ENCODE data around the gene TOMT. TPM values are rescaled to one million over a fixed set of nuclear protein-coding genes. Genes with fewer than 3 reads are reported as not detected.

TOMT gene
- total and polyA plus RNA-seq, 2 experiments from 2014 or later, result not detected

GRCh38 chr11:72124046-72124445 is 18.3 kb downstream of the TOMT start:
- no peaks in the 10 kb centered on the region; the same call in 1 of the 2 replicates for H3K36me3 ChIP-seq (ENCODE audit: insufficient read depth)
- no peak overlapping the region for H3K4me2 ChIP-seq
- ATAC-seq, result no peak
- no peaks in the 10 kb centered on the region for H3F3A ChIP-seq (replicated peaks; ENCODE audit: low read depth)
- Mint-ChIP-seq H3K27me3 (ENCODE audit: insufficient read depth, low read depth, poor library complexity) (peaks cover 11% of the 10 kb centered on the region), H3K4me3 (no peak overlapping the region), H3K4me1 (no peaks in the 10 kb centered on the region), H3K9me3 (peaks cover 43% of the 10 kb centered on the region), H3K36me3 (ENCODE audit: low read depth) (peaks cover 13% of the 10 kb centered on the region), H3K27ac (no peak overlapping the region)
- TF ChIP-seq, protein P1, sequence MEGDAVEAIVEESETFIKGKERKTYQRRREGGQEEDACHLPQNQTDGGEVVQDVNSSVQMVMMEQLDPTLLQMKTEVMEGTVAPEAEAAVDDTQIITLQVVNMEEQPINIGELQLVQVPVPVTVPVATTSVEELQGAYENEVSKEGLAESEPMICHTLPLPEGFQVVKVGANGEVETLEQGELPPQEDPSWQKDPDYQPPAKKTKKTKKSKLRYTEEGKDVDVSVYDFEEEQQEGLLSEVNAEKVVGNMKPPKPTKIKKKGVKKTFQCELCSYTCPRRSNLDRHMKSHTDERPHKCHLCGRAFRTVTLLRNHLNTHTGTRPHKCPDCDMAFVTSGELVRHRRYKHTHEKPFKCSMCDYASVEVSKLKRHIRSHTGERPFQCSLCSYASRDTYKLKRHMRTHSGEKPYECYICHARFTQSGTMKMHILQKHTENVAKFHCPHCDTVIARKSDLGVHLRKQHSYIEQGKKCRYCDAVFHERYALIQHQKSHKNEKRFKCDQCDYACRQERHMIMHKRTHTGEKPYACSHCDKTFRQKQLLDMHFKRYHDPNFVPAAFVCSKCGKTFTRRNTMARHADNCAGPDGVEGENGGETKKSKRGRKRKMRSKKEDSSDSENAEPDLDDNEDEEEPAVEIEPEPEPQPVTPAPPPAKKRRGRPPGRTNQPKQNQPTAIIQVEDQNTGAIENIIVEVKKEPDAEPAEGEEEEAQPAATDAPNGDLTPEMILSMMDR (conservative IDR thresholded peaks at IDR 0.05; ENCODE audit: low read depth in 2 of 2), result no peak
- TF ChIP-seq, protein P2, sequence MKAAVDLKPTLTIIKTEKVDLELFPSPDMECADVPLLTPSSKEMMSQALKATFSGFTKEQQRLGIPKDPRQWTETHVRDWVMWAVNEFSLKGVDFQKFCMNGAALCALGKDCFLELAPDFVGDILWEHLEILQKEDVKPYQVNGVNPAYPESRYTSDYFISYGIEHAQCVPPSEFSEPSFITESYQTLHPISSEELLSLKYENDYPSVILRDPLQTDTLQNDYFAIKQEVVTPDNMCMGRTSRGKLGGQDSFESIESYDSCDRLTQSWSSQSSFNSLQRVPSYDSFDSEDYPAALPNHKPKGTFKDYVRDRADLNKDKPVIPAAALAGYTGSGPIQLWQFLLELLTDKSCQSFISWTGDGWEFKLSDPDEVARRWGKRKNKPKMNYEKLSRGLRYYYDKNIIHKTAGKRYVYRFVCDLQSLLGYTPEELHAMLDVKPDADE (IDR thresholded peaks at IDR 0.05), result no peak
- TF ChIP-seq REST (IDR thresholded peaks at IDR 0.05; ENCODE audit: unreplicated experiment) (no peak), EZH2phosphoT487 (IDR thresholded peaks at IDR 0.05; ENCODE audit: unreplicated experiment) (no peak), NANOG (IDR thresholded peaks at IDR 0.05; ENCODE audit: borderline replicate concordance) (no peak)
- H3K4me1 ChIP-seq (ENCODE audit: insufficient read depth), result no peaks in the 10 kb centered on the region
- H3K27ac ChIP-seq (ENCODE audit: low read depth), result no peak overlapping the region
- H2AFZ ChIP-seq, result no peak overlapping the region
- no peak for DNase-seq (ENCODE audit: low spot score)
- H3K9me2 ChIP-seq (ENCODE audit: insufficient read depth), result 0 out of 2 replicates have a peak, but pooled peaks cover 3% of the 10 kb centered on the region
- no peaks in the 10 kb centered on the region for H3K79me2 ChIP-seq (replicated peaks; ENCODE audit: insufficient read depth)
- H3K4me3 ChIP-seq, result no peak overlapping the region
- no peaks in the 10 kb centered on the region for H4K20me1 ChIP-seq (replicated peaks; ENCODE audit: insufficient read depth)
- no peaks in the 10 kb centered on the region for H3K27me3 ChIP-seq (ENCODE audit: insufficient read depth)

DNA sequence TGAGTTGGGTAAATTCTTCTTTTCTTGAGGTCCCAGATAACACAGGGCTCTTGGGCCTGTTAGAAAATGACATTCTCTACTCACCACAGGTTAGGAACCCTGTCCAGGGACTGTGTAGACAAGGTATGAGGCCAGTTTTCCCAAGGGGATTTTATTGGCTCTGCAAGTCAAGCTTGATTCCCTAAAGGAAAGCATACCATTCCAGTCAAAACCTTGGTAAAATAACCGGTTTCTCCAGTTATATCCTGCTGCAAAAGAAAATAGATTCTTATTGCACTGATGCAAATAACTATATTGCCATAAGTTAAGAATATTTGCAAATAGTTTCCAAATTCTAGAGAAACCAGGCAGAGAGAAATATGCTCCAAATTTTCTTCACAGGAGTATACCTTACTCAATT is 20.2 kb downstream of the TOMT start:
- no peak overlapping the region for H3K27ac Mint-ChIP-seq
- peaks cover 7% of the 10 kb centered on the region for H3K27me3 Mint-ChIP-seq (ENCODE audit: insufficient read depth, low read depth, poor library complexity)
- peaks cover 18% of the 10 kb centered on the region for H3K36me3 Mint-ChIP-seq (ENCODE audit: low read depth)
- no peaks in the 10 kb centered on the region for H3K4me1 Mint-ChIP-seq
- no peak for DNase-seq (ENCODE audit: low spot score)
- H3K9me3 Mint-ChIP-seq, result peaks cover 52% of the 10 kb centered on the region
- Histone ChIP-seq H3K27me3 (ENCODE audit: insufficient read depth) (no peaks in the 10 kb centered on the region), H3K4me2 (no peak overlapping the region), H2AFZ (no peak overlapping the region), H3K27ac (ENCODE audit: low read depth) (no peak overlapping the region), H3F3A (replicated peaks; ENCODE audit: low read depth) (no peaks in the 10 kb centered on the region), H3K9me2 (ENCODE audit: insufficient read depth) (no peaks in the 10 kb centered on the region), H3K79me2 (replicated peaks; ENCODE audit: insufficient read depth) (no peaks in the 10 kb centered on the region), H3K4me3 (no peak overlapping the region), H3K4me1 (ENCODE audit: insufficient read depth) (no peaks in the 10 kb centered on the region), H4K20me1 (replicated peaks; ENCODE audit: insufficient read depth) (no peaks in the 10 kb centered on the region), H3K36me3 (ENCODE audit: insufficient read depth) (no peaks in the 10 kb centered on the region; the same call in 1 of the 2 replicates)
- ATAC-seq, result no peak
- H3K4me3 Mint-ChIP-seq, result no peak overlapping the region
- no peak for TF ChIP-seq CREB1 (CRISPR knock-in tag; IDR thresholded peaks at IDR 0.05; ENCODE audit: low read depth)
- TF ChIP-seq EZH2 (IDR thresholded peaks at IDR 0.05; ENCODE audit: low read depth, unreplicated experiment), result no peak
- TF ChIP-seq, protein P1 (conservative IDR thresholded peaks at IDR 0.05; ENCODE audit: low read depth in 2 of 2), result no peak
- no peak for TF ChIP-seq ZNF331 (CRISPR knock-in tag; IDR thresholded peaks at IDR 0.05; ENCODE audit: low read depth)
- no peak for TF ChIP-seq POLR2AphosphoS5 (IDR thresholded peaks at IDR 0.05; ENCODE audit: low read depth)
- TF ChIP-seq STAT1 (IDR thresholded peaks at IDR 0.05; ENCODE audit: unreplicated experiment), result no peak
- no peak for TF ChIP-seq EZH2phosphoT487 (IDR thresholded peaks at IDR 0.05; ENCODE audit: unreplicated experiment)
- no peak for TF ChIP-seq NANOG (IDR thresholded peaks at IDR 0.05; ENCODE audit: borderline replicate concordance)
- no peak for TF ChIP-seq ZNF114 (CRISPR knock-in tag; IDR thresholded peaks at IDR 0.05)
- TF ChIP-seq REST (IDR thresholded peaks at IDR 0.05; ENCODE audit: unreplicated experiment), result no peak

All from GM23338 (cell line).